ENCODE measurements around the gene RUFY1.
"Not testable (repeated sequence)": the region's sequence is repeated elsewhere in the genome, so short reads cannot be mapped to it uniquely, and the experiment has no call there.

RUFY1 gene

GRCh38 chr5:179509845-179510244, 40.5 kb upstream of the RUFY1 start:
- in situ Hi-C loops (cut with MboI; ENCODE audit: low pct_unique_long_range_greater_than_20kb, low sequenced_read_pairs, unreplicated experiment) = no loop called here
- DNase-seq (ENCODE audit: low spot score) = no peak
- TF ChIP-seq, protein P1, sequence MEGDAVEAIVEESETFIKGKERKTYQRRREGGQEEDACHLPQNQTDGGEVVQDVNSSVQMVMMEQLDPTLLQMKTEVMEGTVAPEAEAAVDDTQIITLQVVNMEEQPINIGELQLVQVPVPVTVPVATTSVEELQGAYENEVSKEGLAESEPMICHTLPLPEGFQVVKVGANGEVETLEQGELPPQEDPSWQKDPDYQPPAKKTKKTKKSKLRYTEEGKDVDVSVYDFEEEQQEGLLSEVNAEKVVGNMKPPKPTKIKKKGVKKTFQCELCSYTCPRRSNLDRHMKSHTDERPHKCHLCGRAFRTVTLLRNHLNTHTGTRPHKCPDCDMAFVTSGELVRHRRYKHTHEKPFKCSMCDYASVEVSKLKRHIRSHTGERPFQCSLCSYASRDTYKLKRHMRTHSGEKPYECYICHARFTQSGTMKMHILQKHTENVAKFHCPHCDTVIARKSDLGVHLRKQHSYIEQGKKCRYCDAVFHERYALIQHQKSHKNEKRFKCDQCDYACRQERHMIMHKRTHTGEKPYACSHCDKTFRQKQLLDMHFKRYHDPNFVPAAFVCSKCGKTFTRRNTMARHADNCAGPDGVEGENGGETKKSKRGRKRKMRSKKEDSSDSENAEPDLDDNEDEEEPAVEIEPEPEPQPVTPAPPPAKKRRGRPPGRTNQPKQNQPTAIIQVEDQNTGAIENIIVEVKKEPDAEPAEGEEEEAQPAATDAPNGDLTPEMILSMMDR (IDR thresholded peaks at IDR 0.05; ENCODE audit: extremely low read depth, insufficient read depth, missing control alignments) = no peak

DNA sequence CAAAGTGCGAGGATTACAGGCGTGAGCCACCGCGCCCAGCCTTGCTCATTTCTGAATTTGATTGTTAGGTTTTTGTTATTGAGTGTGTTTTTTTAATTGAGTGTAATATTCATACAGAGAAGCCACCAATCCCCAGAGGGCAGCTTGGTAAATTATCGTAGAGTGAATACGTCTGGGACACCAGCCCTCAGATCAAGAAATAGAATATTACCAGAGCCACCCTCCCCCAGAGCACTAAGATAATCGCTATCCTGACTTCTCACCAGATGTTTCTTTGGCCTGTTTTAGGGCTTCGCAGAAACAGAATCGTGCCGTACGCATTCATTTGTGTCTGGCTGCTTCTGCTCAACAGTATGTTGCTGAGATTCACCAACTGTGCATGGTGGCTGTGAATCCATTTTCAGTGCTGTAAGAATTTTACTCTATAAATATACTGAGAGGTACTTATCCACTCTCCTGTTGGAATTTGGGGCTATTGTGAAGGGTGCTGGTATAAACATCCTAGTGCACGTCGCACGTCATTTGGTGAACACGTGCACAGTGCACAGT, 37.8 kb upstream of the RUFY1 start:
- in situ Hi-C loops (cut with MboI; ENCODE audit: low pct_unique_long_range_greater_than_20kb, low sequenced_read_pairs, unreplicated experiment) = no loop called here
- TF ChIP-seq, protein P1 (IDR thresholded peaks at IDR 0.05; ENCODE audit: extremely low read depth, insufficient read depth, missing control alignments) = no peak
- no peak for DNase-seq (ENCODE audit: low spot score)

DNA sequence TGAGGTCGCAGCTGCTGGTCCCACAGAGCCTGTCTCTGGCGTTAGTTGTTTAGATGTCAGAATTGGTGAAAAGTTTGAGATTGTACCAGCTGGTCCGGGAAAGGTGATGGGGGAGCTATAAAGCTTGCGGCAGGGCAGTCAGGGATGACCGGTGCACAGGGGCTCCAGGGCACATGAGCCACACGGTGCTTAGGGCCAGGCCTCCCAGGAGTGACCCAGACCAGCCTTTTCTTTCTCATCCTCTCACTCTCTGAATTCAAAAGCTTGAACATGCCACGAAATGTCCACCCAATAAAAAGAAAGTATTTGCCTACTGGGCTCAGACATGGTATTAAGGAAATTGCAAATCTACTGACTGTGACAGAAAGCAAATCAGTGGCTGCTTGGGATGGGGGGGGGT, 34.9 kb upstream of the RUFY1 start:
- in situ Hi-C loops (cut with MboI; ENCODE audit: low pct_unique_long_range_greater_than_20kb, low sequenced_read_pairs, unreplicated experiment); DNase-seq (ENCODE audit: low spot score): not testable (repeated sequence)

DNA sequence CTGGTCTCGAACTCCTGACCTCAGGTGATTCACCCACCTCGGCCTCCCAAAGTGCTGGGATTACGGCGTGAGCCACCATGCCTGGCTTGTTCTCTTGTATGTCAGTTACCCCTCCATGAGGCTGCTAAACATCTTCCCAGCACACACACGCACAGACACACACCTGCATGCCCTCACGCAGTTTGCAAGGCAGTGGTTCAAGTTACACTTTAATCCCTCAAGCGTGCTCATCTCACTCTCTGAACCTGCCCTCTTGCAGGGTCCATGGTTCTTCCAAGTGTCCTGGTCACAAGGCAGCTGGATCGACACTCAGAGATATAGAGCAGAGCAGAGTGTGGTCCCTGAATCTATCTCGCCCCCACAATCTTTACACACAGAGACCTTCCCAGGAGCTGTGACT, 34.1 kb upstream of the RUFY1 start:
- no peak for DNase-seq (ENCODE audit: low spot score)
- TF ChIP-seq, protein P1 (IDR thresholded peaks at IDR 0.05; ENCODE audit: extremely low read depth, insufficient read depth, missing control alignments) = no peak
- in situ Hi-C loops (cut with MboI; ENCODE audit: low pct_unique_long_range_greater_than_20kb, low sequenced_read_pairs, unreplicated experiment) = no loop called here

DNA sequence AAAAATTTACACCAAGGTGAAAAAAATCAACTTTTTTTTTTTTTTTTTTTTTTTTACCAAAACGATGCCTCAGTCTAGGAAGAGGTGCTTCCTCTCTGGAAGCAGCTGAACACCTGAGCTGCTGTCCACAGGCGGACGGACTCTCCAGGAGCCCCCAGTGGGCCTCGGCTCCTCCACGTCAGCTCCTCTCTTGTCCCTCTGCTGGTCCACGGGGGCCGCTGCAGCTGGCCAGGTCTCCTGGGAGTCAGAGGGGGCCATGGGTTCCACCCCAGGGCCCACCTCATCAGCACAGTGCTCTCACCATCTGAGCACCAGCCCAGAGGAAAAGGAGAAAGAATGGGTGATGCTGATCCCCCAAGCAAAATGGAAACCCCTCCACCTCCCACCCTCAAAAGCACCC, 32.6 kb upstream of the RUFY1 start:
- DNase-seq (ENCODE audit: low spot score); in situ Hi-C loops (cut with MboI; ENCODE audit: low pct_unique_long_range_greater_than_20kb, low sequenced_read_pairs, unreplicated experiment): not testable (repeated sequence)

DNA sequence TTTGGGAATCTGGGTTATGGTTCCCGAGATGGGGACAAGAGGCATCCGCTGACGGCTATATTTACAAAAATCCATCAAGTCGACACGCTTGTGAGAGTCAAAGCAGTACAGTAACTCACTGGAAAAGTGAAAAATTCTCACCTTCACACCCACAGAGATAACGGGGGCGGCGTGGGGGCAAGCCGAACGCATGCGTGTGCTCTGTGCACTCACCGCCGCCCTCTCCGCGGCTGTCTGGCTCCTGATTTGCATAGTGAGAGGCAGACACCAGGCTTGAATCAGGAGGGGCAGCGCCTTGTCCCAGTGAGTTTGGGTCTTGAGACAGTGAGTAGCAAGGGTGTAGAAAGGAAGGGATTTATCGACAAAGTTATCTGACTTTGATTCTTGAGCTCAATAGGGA, 32.0 kb upstream of the RUFY1 start:
- in situ Hi-C loops (cut with MboI; ENCODE audit: low pct_unique_long_range_greater_than_20kb, low sequenced_read_pairs, unreplicated experiment); DNase-seq (ENCODE audit: low spot score): not testable (repeated sequence)

DNA sequence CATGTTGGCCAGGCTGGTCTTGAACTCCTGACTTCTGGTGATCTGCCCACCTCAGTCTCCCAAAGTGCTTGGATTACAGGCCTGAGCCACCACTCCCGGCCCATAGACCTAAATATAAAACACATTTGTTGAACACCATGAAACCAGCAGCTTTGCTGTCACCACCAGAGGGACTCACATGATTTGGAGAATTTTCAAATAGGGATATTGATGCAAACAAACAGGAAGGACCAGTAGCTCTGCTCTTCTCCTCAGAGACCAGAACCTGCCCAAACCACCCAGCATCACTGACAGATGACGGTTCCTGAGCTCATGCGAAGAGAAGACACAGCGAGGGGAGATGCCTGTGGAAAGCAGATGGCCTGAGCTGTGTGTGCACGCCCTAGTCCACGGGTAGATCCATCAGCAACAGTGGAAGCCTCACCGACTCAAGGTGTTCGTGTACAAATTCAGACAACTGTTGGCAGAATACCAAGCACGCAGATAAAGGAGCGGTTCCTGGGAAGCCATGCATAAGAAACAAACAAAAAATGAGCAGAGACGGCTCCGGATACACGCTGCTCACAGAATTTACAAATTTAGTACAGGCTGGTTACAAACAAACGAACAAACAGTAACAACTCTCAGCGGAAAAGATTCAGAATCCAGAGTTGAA, 30.8 kb upstream of the RUFY1 start:
- in situ Hi-C loops (cut with MboI; ENCODE audit: low pct_unique_long_range_greater_than_20kb, low sequenced_read_pairs, unreplicated experiment); DNase-seq (ENCODE audit: low spot score): not testable (repeated sequence)

DNA sequence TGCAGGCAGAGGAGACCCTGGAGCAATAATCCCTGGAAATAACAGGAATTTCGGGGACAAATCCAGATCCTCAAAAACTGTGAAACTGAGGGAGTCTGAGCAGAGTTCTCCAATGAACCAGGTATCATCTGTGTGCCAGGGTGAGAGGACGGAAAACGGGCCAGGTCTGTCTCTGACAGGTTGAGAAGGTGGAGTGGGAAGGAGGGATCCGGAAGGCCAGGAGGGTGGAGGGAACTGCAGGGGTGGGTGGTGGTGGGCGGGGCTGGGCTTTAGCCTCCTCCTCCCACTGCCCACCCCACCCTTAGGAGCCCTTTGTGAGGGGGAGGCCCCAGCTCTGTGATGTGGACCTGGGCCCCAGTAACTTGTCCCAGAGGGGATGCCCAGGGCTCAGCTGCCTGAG, 28.2 kb upstream of the RUFY1 start:
- DNase-seq (ENCODE audit: low spot score); in situ Hi-C loops (cut with MboI; ENCODE audit: low pct_unique_long_range_greater_than_20kb, low sequenced_read_pairs, unreplicated experiment): not testable (repeated sequence)

- in situ Hi-C loops (cut with MboI; ENCODE audit: low pct_unique_long_range_greater_than_20kb, low sequenced_read_pairs, unreplicated experiment) = no loop called here
- no peak for DNase-seq (ENCODE audit: low spot score)
- TF ChIP-seq, protein P1 (IDR thresholded peaks at IDR 0.05; ENCODE audit: extremely low read depth, insufficient read depth, missing control alignments) = no peak
Observed at GRCh38 chr5:179526978-179527377, 23.4 kb upstream of the RUFY1 start.

Measured in GM13977 (cell line).